GM12878 (cell line): Measurements from ENCODE around the gene ZNF407. TPM values are rescaled to one million over a fixed set of nuclear protein-coding genes. Genes with fewer than 3 reads are reported as not detected.

ENCODE experiments used
- ATAC-seq: fragments of 200-7000 bp; cut with Tn5 transposase; 3 replicates; pipeline ENCODE4 v1.9.1; 2020; ENCODE audit warnings: mild to moderate bottlenecking, moderate library complexity
- BruUV-seq: library from RNA; stranded (reverse); fragments of 400-500 nt; replicated peaks from 2 replicates; lab custom pipeline; 2021; lab: Mats Ljungman, UMichigan
- CTCF ChIA-PET: fragments of 300-600 bp; sonication (Branson Sonifier 250); formaldehyde crosslinking; extraction: SDS; loops from one replicate; lab custom pipeline; 2021; ENCODE audit warnings: inconsistent platforms; lab: Yijun Ruan, JAX
- POLR2A ChIA-PET: fragments of 350-600 bp; formaldehyde crosslinking; extraction: SDS; loops from one replicate; lab custom pipeline; 2021; ENCODE audit warnings: inconsistent platforms; lab: Charles Lee
- RAD21 ChIA-PET: fragments of 300-600 bp; sonication (Branson Sonifier 250); formaldehyde crosslinking; loops from one replicate; lab custom pipeline; 2023; ENCODE audit warnings: antibody characterized with exemption; ENCODE audit not compliant: unreplicated experiment; lab: Charles Lee
- SMC1A ChIA-PET: fragments of 300-600 bp; sonication (Branson Sonifier 250); formaldehyde crosslinking; loops from one replicate; lab custom pipeline; 2023; ENCODE audit not compliant: unreplicated experiment, uncharacterized antibody; lab: Charles Lee
- DNase-seq: peaks from one replicate; pipeline ENCODE4 v3.0.0-alpha.2; 2011; ENCODE audit warnings: low read depth, low spot score
- FAIRE-seq: peaks from 3 replicates; lab custom pipeline; 2011; peaks lifted over from hg19 to GRCh38; lab: Jason Lieb, UNC
- H2AFZ ChIP-seq: 2 replicates; pipeline ENCODE4 v1.6.0; 2011; ENCODE audit warnings: low read depth, low read length, control low read depth; ENCODE audit not compliant: control insufficient read depth
- H3K27ac ChIP-seq: 2 replicates; pipeline ENCODE4 v1.5.1; 2011; ENCODE audit warnings: control low read depth; ENCODE audit not compliant: control insufficient read depth, insufficient read depth
- H3K27me3 ChIP-seq, 2 experiments: replicated peaks in 1 of 2; 2 replicates each; pipeline versions ENCODE4 v1.6.0 to v1.6.1; 2011; ENCODE audit warnings: low read length in 1 of 2; ENCODE audit not compliant: control insufficient read depth in 2 of 2, insufficient read depth in 2 of 2
- H3K36me3 ChIP-seq, 2 experiments: 2 replicates each; pipeline ENCODE4 v1.5.1; 2011; ENCODE audit warnings: low read length in 1 of 2; ENCODE audit not compliant: control insufficient read depth in 2 of 2, insufficient read depth in 2 of 2
- H3K4me1 ChIP-seq: 2 replicates; pipeline ENCODE4 v1.6.1; 2011; ENCODE audit warnings: mild to moderate bottlenecking, low read length, moderate library complexity, mixed read lengths; ENCODE audit not compliant: control insufficient read depth, insufficient read depth
- H3K4me2 ChIP-seq: 2 replicates; pipeline ENCODE4 v1.6.0; 2011; ENCODE audit warnings: control low read depth; ENCODE audit not compliant: control insufficient read depth, insufficient read depth
- H3K4me3 ChIP-seq: fragments of 200-600 bp; sonication (generic); 2 replicates; pipeline ENCODE4 v1.5.1; 2016
- H3K79me2 ChIP-seq: 2 replicates; pipeline ENCODE4 v1.6.0; 2011; ENCODE audit warnings: low read length; ENCODE audit not compliant: control insufficient read depth, insufficient read depth
- H3K9ac ChIP-seq: 2 replicates; pipeline ENCODE4 v1.8.0; 2011; ENCODE audit warnings: low read length, control low read depth, mixed read lengths; ENCODE audit not compliant: control insufficient read depth, insufficient read depth
- H3K9me3 ChIP-seq: replicated peaks from 3 replicates; pipeline ENCODE4 v1.5.1; 2011; ENCODE audit warnings: mild to moderate bottlenecking, low read length; ENCODE audit not compliant: control insufficient read depth, insufficient read depth
- H4K20me1 ChIP-seq: 2 replicates; pipeline ENCODE4 v1.6.0; 2011; ENCODE audit not compliant: control insufficient read depth, insufficient read depth
- ATF7 ChIP-seq: fragments of 450-650 bp; IDR thresholded peaks from 2 replicates; pipeline ENCODE4 v1.6.1; 2016; ENCODE audit warnings: low read depth, mild to moderate bottlenecking
- CUX1 ChIP-seq: IDR thresholded peaks from 2 replicates; pipeline ENCODE4 v1.6.1; 2012; ENCODE audit warnings: improper control_type of control experiment, low read depth, low read length; ENCODE audit not compliant: insufficient replicate concordance
- FOXK2 ChIP-seq: fragments of 450-650 bp; IDR thresholded peaks from 2 replicates; pipeline ENCODE4 v1.6.1; 2017; ENCODE audit warnings: mild to moderate bottlenecking, moderate library complexity
- KLF5 ChIP-seq: fragments of 450-650 bp; IDR thresholded peaks from 2 replicates; pipeline ENCODE4 v1.6.1; 2014; ENCODE audit warnings: mild to moderate bottlenecking; ENCODE audit not compliant: partially characterized antibody
- SMARCA5 ChIP-seq: fragments of 450-650 bp; IDR thresholded peaks from 2 replicates; pipeline ENCODE4 v1.6.1; 2017; ENCODE audit warnings: mild to moderate bottlenecking
- SP1 ChIP-seq: IDR thresholded peaks from one replicate; pipeline ENCODE4 v1.6.1; 2011; ENCODE audit warnings: low read depth, low read length
- WGBS: methylation state at CpG from one replicate; pipeline ENCODE4 v1.1.6; 2016; ENCODE audit warnings: low lambda C conversion rate; ENCODE audit not compliant: insufficient replicate concordance, insufficient coverage; ENCODE audit errors: missing lambda C conversion rate; 5-methylcytosine and 5-hydroxymethylcytosine counted together
- in situ Hi-C: fragments of 300-500 bp; cut with MboI; formaldehyde crosslinking; loops from 9 replicates; pipeline ENCODE4 v1.14.3; 2018; ENCODE audit warnings: mixed read lengths
- intact Hi-C: fragments of 100-400 bp; cut with micrococcal nuclease; formaldehyde crosslinking; loops from one replicate; pipeline ENCODE4 v1.14.2; 2022; ENCODE audit not compliant: unreplicated experiment
- polyA plus RNA-seq, 11 experiments: library from polyadenylated mRNA; depleted of rRNA in 4 of 11; unstranded in 6 of 11; stranded (reverse) in 5 of 11; fragments of >200 nt; fragmentation: Nextera tagmentation in 4 of 11; fragmentation: Illumina TruSeq in 1 of 11; extraction: Ambion mirVana in 4 of 11; extraction: Trizol in 1 of 11; gene quantifications; 1 replicate in 1 of 11; 2 replicates in 10 of 11; pipeline versions ENCODE4 v1.2.1 to v1.2.3, GENCODE V29; 2011 to 2016; ENCODE audit warnings: inconsistent platforms in 2 of 11, missing spikeins in 2 of 11, low read depth in 1 of 11
- total RNA-seq, 4 experiments: library from RNA; depleted of rRNA in 3 of 4; stranded (reverse); fragments of >200 nt in 3 of 4; fragmentation: Illumina TruSeq in 1 of 4; extraction: Trizol in 1 of 4; gene quantifications; 2 replicates each; pipeline versions ENCODE4 v1.2.1 to v1.2.3, GENCODE V29; 2013 to 2021

Gene ZNF407
- total and polyA plus RNA-seq, 10 of the 15 experiments (the other 5 are each of a cell fraction or from before 2014, with no cell fraction given): 0.69 to 11.6 (median 5.3) TPM

GRCh38 chr18:74570266-74570665, 27.4 kb upstream of the ZNF407 start:
- FAIRE-seq (no peak), DNase-seq (no peak), ATAC-seq (no peak)
- Histone ChIP-seq H3K9me3 (no peaks in the 10 kb centered on the region; the same call in 2 of the 3 replicates), H3K4me1 (no peaks in the 10 kb centered on the region), H3K27me3 (no peaks in the 10 kb centered on the region), H3K4me3 (no peak overlapping the region), H2AFZ (no peak overlapping the region), H3K4me2 (no peak overlapping the region), H3K79me2 (no peaks in the 10 kb centered on the region), H3K36me3 (no peaks in the 10 kb centered on the region), H4K20me1 (no peaks in the 10 kb centered on the region), H3K27ac (no peak overlapping the region), H3K9ac (no peak overlapping the region)
- in situ Hi-C loops (no loop called here), intact Hi-C loops (no loop called here)
- BruUV-seq: no TSS peak
- no peak for TF ChIP-seq KLF5
- no peak for TF ChIP-seq ATF7
- no peak for TF ChIP-seq SP1
- no peak for TF ChIP-seq FOXK2
- no peak for TF ChIP-seq CUX1
- no peak for TF ChIP-seq SMARCA5
- WGBS: 27% methylated on average over 4 of the region's 4 CpGs
- ChIA-PET SMC1A (no interaction called here), CTCF (interaction anchor here (0.6 kb wide), 1 partner anchor 1942 kb away, joined by 3 read pairs; no protein-coding TSS in a partner anchor), RAD21 (no interaction called here), POLR2A (no interaction called here)
